SK-N-SH (cell line): ENCODE results near the gene ABR. TPM values are rescaled to one million over a fixed set of nuclear protein-coding genes. Genes with fewer than 3 reads are reported as not detected.
A peak's percentile ranks its signal among the peaks of the same experiment; 100 is the strongest.
"Not testable (repeated sequence)": the region's sequence is repeated elsewhere in the genome, so short reads cannot be mapped to it uniquely, and the experiment has no call there.

Experiments used
- CTCF ChIA-PET: fragments of 300-600, 350-600 bp; formaldehyde crosslinking; extraction: SDS; loops from one replicate; lab custom pipeline; 2021; lab: Yijun Ruan, JAX
- POLR2A ChIA-PET: fragments of 350-600 bp; sonication (Branson Sonifier 250); formaldehyde crosslinking; extraction: SDS; loops from one replicate; lab custom pipeline; 2020; ENCODE audit warnings: antibody characterized with exemption, inconsistent platforms; lab: Yijun Ruan, JAX
- DNase-seq: peaks from one replicate; pipeline ENCODE4 v3.0.0; 2012
- H2AFZ ChIP-seq: fragments of 200-600 bp; sonication (generic); 2 replicates; pipeline ENCODE4 v1.8.1; 2016; ENCODE audit warnings: antibody characterized with exemption, mild to moderate bottlenecking, low read depth
- H3F3A ChIP-seq: fragments of 200-600 bp; sonication (generic); replicated peaks from 2 replicates; pipeline ENCODE3; 2016; ENCODE audit warnings: antibody characterized with exemption, mild to moderate bottlenecking; ENCODE audit not compliant: insufficient read depth
- H3K27ac ChIP-seq, 2 experiments: fragments of 200-500 bp in 1 of 2; fragments of 200-600 bp in 1 of 2; sonication (Bioruptor generic) in 1 of 2; sonication (generic), shearing (Covaris generic) in 1 of 2; 2 replicates each; pipeline versions ENCODE4 v1.5.1 to v1.6.1; 2014 to 2016; ENCODE audit warnings: low read depth in 2 of 2, inconsistent platforms in 1 of 2, low read length in 1 of 2, mild to moderate bottlenecking in 1 of 2, mixed read lengths in 1 of 2
- H3K27me3 ChIP-seq: fragments of 200-600 bp; sonication (generic), shearing (Covaris generic); 2 replicates; pipeline ENCODE4 v1.6.1; 2016; ENCODE audit warnings: mixed run types; ENCODE audit not compliant: insufficient read depth
- H3K36me3 ChIP-seq, 2 experiments: fragments of 200-500 bp in 1 of 2; fragments of 200-600 bp in 1 of 2; sonication (Bioruptor generic) in 1 of 2; sonication (generic) in 1 of 2; replicated peaks in 1 of 2; 2 replicates each; pipeline versions ENCODE3 to v1.5.1; 2014 to 2016; ENCODE audit warnings: low read length in 1 of 2, mild to moderate bottlenecking in 1 of 2; ENCODE audit not compliant: insufficient read depth in 2 of 2, control insufficient read depth in 1 of 2
- H3K4me1 ChIP-seq, 2 experiments: fragments of 200-500 bp in 1 of 2; fragments of 200-600 bp in 1 of 2; sonication (Bioruptor generic) in 1 of 2; sonication (generic), shearing (Covaris generic) in 1 of 2; 2 replicates each; pipeline versions ENCODE4 v1.5.1 to v1.6.1; 2014 to 2016; ENCODE audit warnings: low read depth in 1 of 2, low read length in 1 of 2, mixed run types in 1 of 2; ENCODE audit not compliant: insufficient read depth in 2 of 2, control insufficient read depth in 1 of 2
- H3K4me2 ChIP-seq: fragments of 200-600 bp; sonication (generic), shearing (Covaris generic); 2 replicates; pipeline ENCODE4 v1.6.1; 2017; ENCODE audit warnings: mixed run types
- H3K4me3 ChIP-seq, 2 experiments: fragments of 200-500 bp in 1 of 2; fragments of 200-600 bp in 1 of 2; sonication (Bioruptor generic) in 1 of 2; sonication (generic), shearing (Covaris generic) in 1 of 2; 2 replicates each; pipeline versions ENCODE4 v1.5.1 to v1.8.1; 2014 to 2016; ENCODE audit warnings: low read depth in 2 of 2, inconsistent platforms in 1 of 2, low read length in 1 of 2, mild to moderate bottlenecking in 1 of 2, mixed read lengths in 1 of 2, moderate library complexity in 1 of 2
- H3K79me2 ChIP-seq: fragments of 200-600 bp; sonication (generic); 2 replicates; pipeline ENCODE4 v1.8.1; 2017; ENCODE audit warnings: mild to moderate bottlenecking; ENCODE audit not compliant: insufficient read depth
- H3K9ac ChIP-seq: fragments of 200-600 bp; sonication (generic); 2 replicates; pipeline ENCODE4 v1.6.1; 2017; ENCODE audit warnings: mixed run types
- H3K9me2 ChIP-seq: fragments of 200-600 bp; sonication (generic); 2 replicates; pipeline ENCODE4 v1.6.1; 2017; ENCODE audit warnings: mixed run types
- H3K9me3 ChIP-seq: fragments of 200-600 bp; sonication (generic); 2 replicates; pipeline ENCODE4 v1.6.1; 2017; ENCODE audit warnings: mixed run types, mild to moderate bottlenecking, moderate library complexity
- H4K20me1 ChIP-seq: fragments of 200-600 bp; sonication (generic); 2 replicates; pipeline ENCODE4 v1.6.1; 2017; ENCODE audit warnings: mild to moderate bottlenecking, mixed run types; ENCODE audit not compliant: insufficient read depth
- EP300 ChIP-seq, 2 experiments: IDR thresholded peaks; 2 replicates each; pipeline versions ENCODE4 v1.4.0 to v1.6.1; 2012; ENCODE audit warnings: borderline replicate concordance in 1 of 2, low read depth in 1 of 2, low read length in 1 of 2
- EZH2phosphoT487 ChIP-seq: fragments of 200-600 bp; sonication (generic); IDR thresholded peaks from 2 replicates; pipeline ENCODE4 v1.6.1; 2017; ENCODE audit warnings: low read depth, mixed run types, mild to moderate bottlenecking, antibody characterized with exemption, moderate library complexity, borderline replicate concordance
- GABPA ChIP-seq: IDR thresholded peaks from 2 replicates; pipeline ENCODE4 v1.4.0; 2012; ENCODE audit warnings: low read depth, mild to moderate bottlenecking
- IRF3 ChIP-seq: fragments of 150-350 bp; IDR thresholded peaks from 2 replicates; pipeline ENCODE4 v1.6.1; 2016; ENCODE audit warnings: mild to moderate bottlenecking, low read depth, low read length
- MXI1 ChIP-seq: IDR thresholded peaks from 2 replicates; pipeline ENCODE4 v1.6.1; 2012; ENCODE audit warnings: mild to moderate bottlenecking, low read depth, low read length, improper control_type of control experiment
- NFIC ChIP-seq: IDR thresholded peaks from 2 replicates; pipeline ENCODE4 v1.4.0; 2012; ENCODE audit warnings: borderline replicate concordance
- RAD21 ChIP-seq: IDR thresholded peaks from 2 replicates; pipeline ENCODE4 v1.6.1; 2012; ENCODE audit warnings: mild to moderate bottlenecking, low read length
- RCOR1 ChIP-seq: fragments of 150-350 bp; IDR thresholded peaks from 2 replicates; pipeline ENCODE4 v1.6.1; 2017; ENCODE audit warnings: antibody characterized with exemption, low read length
- RFX5 ChIP-seq: IDR thresholded peaks from 2 replicates; pipeline ENCODE4 v1.6.1; 2012; ENCODE audit warnings: mild to moderate bottlenecking, improper control_type of control experiment, low read length
- TAF1 ChIP-seq: IDR thresholded peaks from 2 replicates; pipeline ENCODE4 v1.6.1; 2012; ENCODE audit warnings: low read depth, mild to moderate bottlenecking, low read length, moderate library complexity, borderline replicate concordance
- YY1 ChIP-seq: IDR thresholded peaks from 2 replicates; pipeline ENCODE4 v1.4.0; 2012; ENCODE audit warnings: low read depth, mild to moderate bottlenecking
- WGBS: methylation state at CpG from one replicate; pipeline ENCODE4 v1.1.6; 2017; ENCODE audit warnings: low lambda C conversion rate; 5-methylcytosine and 5-hydroxymethylcytosine counted together
- polyA plus RNA-seq, 3 experiments: library from polyadenylated mRNA; depleted of rRNA; stranded (reverse); fragments of >200 nt; gene quantifications; 2 replicates each; pipeline ENCODE4 v1.2.3, GENCODE V29; 2012
- TF ChIP-seq, protein P1 (sequence below): fragments of 200-600 bp; sonication (generic); IDR thresholded peaks from 2 replicates; pipeline ENCODE4 v1.6.1; 2017; ENCODE audit warnings: antibody characterized with exemption, mild to moderate bottlenecking, moderate library complexity
- TF ChIP-seq, protein P2 (sequence below): IDR thresholded peaks from 2 replicates; pipeline ENCODE4; 2012
- TF ChIP-seq, protein P3 (sequence below): IDR thresholded peaks from 2 replicates; pipeline ENCODE4 v1.4.0; 2012; ENCODE audit warnings: low read depth, borderline replicate concordance

The ABR gene
- polyA plus RNA-seq, 1 of the 3 experiments (the other 2 are of a cell fraction): 117 TPM

- Histone ChIP-seq H3F3A (peaks cover 3% of the 10 kb centered on the region), H3K27ac (no peak overlapping the region; a peak in 1 of 4 replicates), H3K9me2 (no peaks in the 10 kb centered on the region), H2AFZ (no peak overlapping the region), H3K27me3 (no peaks in the 10 kb centered on the region), H3K4me1 (peaks cover 0 to 16% of the 10 kb centered on the region in 2 experiments; a peak in 1 of 4 replicates), H3K9ac (no peak overlapping the region), H3K9me3 (no peaks in the 10 kb centered on the region), H3K4me2 (no peak overlapping the region), H3K79me2 (no peaks in the 10 kb centered on the region), H3K36me3 (no peaks in the 10 kb centered on the region), H3K4me3 (no peak overlapping the region; a peak in 1 of 4 replicates), H4K20me1 (no peaks in the 10 kb centered on the region)
- no peak for TF ChIP-seq RCOR1
- TF ChIP-seq EP300 (IDR thresholded peaks at IDR 0.05; ENCODE audit: borderline replicate concordance in 1 of 2, low read depth in 1 of 2, low read length in 1 of 2): no peak
- TF ChIP-seq YY1: no peak
- TF ChIP-seq, protein P1, sequence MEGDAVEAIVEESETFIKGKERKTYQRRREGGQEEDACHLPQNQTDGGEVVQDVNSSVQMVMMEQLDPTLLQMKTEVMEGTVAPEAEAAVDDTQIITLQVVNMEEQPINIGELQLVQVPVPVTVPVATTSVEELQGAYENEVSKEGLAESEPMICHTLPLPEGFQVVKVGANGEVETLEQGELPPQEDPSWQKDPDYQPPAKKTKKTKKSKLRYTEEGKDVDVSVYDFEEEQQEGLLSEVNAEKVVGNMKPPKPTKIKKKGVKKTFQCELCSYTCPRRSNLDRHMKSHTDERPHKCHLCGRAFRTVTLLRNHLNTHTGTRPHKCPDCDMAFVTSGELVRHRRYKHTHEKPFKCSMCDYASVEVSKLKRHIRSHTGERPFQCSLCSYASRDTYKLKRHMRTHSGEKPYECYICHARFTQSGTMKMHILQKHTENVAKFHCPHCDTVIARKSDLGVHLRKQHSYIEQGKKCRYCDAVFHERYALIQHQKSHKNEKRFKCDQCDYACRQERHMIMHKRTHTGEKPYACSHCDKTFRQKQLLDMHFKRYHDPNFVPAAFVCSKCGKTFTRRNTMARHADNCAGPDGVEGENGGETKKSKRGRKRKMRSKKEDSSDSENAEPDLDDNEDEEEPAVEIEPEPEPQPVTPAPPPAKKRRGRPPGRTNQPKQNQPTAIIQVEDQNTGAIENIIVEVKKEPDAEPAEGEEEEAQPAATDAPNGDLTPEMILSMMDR: no peak
- peak; percentile 87 for TF ChIP-seq MXI1
- TF ChIP-seq RFX5: peak; percentile 81
- CTCF ChIA-PET: interaction anchor here (0.9 to 2.0 kb wide), 4 partner anchors 24 to 33 kb away, joined by 3 to 11 read pairs (median 4); no protein-coding TSS in a partner anchor
- POLR2A ChIA-PET: interaction anchor here (2.0 kb wide), 1 partner anchor 10 kb away, joined by 4 read pairs; no protein-coding TSS in a partner anchor
- peak; percentile 93 for DNase-seq
- WGBS: 52% methylated on average over 19 of the region's 30 CpGs
Measured at GRCh38 chr17:1153795-1154546, 25.8 kb downstream of the ABR start.

- POLR2A ChIA-PET, H4K20me1 ChIP-seq, H3K36me3 ChIP-seq, H2AFZ ChIP-seq, H3K4me2 ChIP-seq, H3K27ac ChIP-seq, H3K9me3 ChIP-seq, CTCF ChIA-PET, H3K27me3 ChIP-seq, H3K4me3 ChIP-seq, H3K9me2 ChIP-seq, H3K79me2 ChIP-seq, H3K9ac ChIP-seq, H3F3A ChIP-seq, DNase-seq: not testable (repeated sequence)
- WGBS: 91% methylated on average over 8 of the region's 8 CpGs
- H3K4me1 ChIP-seq: peaks cover 0 to 16% of the 10 kb centered on the region in 2 experiments; a peak in 1 of 4 replicates
Measured at GRCh38 chr17:1152582-1152981, 27.2 kb downstream of the ABR start.

DNA sequence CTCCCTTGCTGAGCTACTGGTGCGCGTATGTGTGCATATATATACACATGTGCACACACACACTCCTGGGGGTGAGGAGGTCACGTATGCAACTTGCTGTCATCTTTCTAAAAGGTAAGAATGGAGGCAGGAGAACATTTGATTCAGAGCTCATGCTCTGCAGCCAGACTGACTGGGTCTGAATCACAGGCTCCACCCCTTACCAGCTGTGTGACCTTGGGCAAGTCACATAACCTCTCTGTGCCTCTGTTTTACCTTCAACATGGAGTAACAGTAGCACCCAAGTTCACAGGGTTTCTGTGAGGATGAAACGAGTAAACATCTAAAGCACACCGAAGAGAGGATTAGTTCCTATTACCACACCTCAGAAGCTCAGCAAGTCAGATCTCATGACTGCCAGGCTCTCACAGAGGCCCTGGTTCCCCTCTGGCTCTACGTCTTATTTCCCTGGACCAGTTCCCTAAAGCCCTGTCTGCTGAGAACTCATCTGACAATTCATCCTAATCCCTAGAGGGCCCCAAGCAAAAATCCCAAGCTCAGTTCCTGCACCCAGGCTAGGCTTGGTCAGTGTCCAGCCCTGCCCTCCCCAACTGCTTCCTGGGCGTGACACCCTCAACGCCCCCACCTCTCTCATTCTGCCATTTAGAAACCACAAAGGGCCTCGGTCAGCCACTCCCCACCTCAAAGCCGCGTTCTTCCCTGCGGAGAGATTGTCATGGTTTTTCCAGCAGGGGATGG is 28.7 kb downstream of the ABR start:
- no peak overlapping the region for H3K9ac ChIP-seq
- H3K9me3 ChIP-seq: no peaks in the 10 kb centered on the region
- no peaks in the 10 kb centered on the region for H4K20me1 ChIP-seq
- no peaks in the 10 kb centered on the region for H3K79me2 ChIP-seq
- no peak overlapping the region for H3K27ac ChIP-seq
- ChIA-PET CTCF (interaction anchor here (1.1 kb wide), 1 partner anchor 37 kb away, joined by 5 read pairs; no protein-coding TSS in a partner anchor), POLR2A (no interaction called here)
- H3K4me3 ChIP-seq: no peak overlapping the region
- no peaks in the 10 kb centered on the region for H3K9me2 ChIP-seq
- no peaks in the 10 kb centered on the region for H3F3A ChIP-seq
- H3K4me2 ChIP-seq: no peak overlapping the region
- no peak for DNase-seq
- no peaks in the 10 kb centered on the region for H3K27me3 ChIP-seq
- no peak overlapping the region for H2AFZ ChIP-seq
- no peaks in the 10 kb centered on the region for H3K36me3 ChIP-seq
- peaks cover 0 to 16% of the 10 kb centered on the region in 2 experiments; a peak in 1 of 4 replicates for H3K4me1 ChIP-seq
- WGBS: 83% methylated on average over 12 of the region's 12 CpGs
- no peak for TF ChIP-seq NFIC
- TF ChIP-seq, protein P2, sequence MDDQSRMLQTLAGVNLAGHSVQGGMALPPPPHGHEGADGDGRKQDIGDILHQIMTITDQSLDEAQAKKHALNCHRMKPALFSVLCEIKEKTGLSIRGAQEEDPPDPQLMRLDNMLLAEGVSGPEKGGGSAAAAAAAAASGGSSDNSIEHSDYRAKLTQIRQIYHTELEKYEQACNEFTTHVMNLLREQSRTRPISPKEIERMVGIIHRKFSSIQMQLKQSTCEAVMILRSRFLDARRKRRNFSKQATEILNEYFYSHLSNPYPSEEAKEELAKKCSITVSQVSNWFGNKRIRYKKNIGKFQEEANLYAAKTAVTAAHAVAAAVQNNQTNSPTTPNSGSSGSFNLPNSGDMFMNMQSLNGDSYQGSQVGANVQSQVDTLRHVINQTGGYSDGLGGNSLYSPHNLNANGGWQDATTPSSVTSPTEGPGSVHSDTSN: no peak
- TF ChIP-seq, protein P3, sequence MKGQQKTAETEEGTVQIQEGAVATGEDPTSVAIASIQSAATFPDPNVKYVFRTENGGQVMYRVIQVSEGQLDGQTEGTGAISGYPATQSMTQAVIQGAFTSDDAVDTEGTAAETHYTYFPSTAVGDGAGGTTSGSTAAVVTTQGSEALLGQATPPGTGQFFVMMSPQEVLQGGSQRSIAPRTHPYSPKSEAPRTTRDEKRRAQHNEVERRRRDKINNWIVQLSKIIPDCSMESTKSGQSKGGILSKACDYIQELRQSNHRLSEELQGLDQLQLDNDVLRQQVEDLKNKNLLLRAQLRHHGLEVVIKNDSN: no peak
- no peak for TF ChIP-seq RCOR1
- TF ChIP-seq RAD21: no peak
- no peak for TF ChIP-seq EZH2phosphoT487
- no peak for TF ChIP-seq EP300 (IDR thresholded peaks at IDR 0.05; ENCODE audit: borderline replicate concordance in 1 of 2, low read depth in 1 of 2, low read length in 1 of 2)
- no peak for TF ChIP-seq GABPA
- TF ChIP-seq TAF1: no peak
- no peak for TF ChIP-seq IRF3
